Sigmoid colon (tissue), 7 donors: ENCODE measurements around the gene CT47C1. TPM values are rescaled to one million over a fixed set of nuclear protein-coding genes. Genes with fewer than 3 reads are reported as not detected.

Source experiments
- DNase-seq: peaks from one replicate; pipeline ENCODE4 v3.0.0-alpha.2; 2019
- H3K27ac ChIP-seq, 4 donors: fragments of 200-600 bp; sonication (generic); one replicate each; pipeline ENCODE4 v1.5.1; 2016 to 2019; ENCODE audit warnings: mild to moderate bottlenecking in 1 of 4
- H3K27me3 ChIP-seq, 3 donors: fragments of 200-600 bp; sonication (generic); one replicate each; pipeline ENCODE4 v1.5.1; 2019; ENCODE audit warnings: mild to moderate bottlenecking in 1 of 3
- H3K36me3 ChIP-seq, 4 donors: fragments of 200-600 bp; sonication (generic); one replicate each; pipeline ENCODE4 v1.5.1; 2016 to 2019
- H3K4me1 ChIP-seq, 4 donors: fragments of 200-600 bp; sonication (generic); one replicate each; pipeline ENCODE4 v1.5.1; 2017 to 2019
- H3K4me3 ChIP-seq, 4 donors: fragments of 200-600 bp; sonication (generic); one replicate each; pipeline ENCODE4 v1.5.1; 2017 to 2019; ENCODE audit warnings: mild to moderate bottlenecking in 2 of 4, moderate library complexity in 1 of 4
- H3K9me3 ChIP-seq, 4 donors: fragments of 200-600 bp in 3 of 4; sonication (generic) in 3 of 4; one replicate each; pipeline versions ENCODE4 v1.5.1 to v1.6.1; 2013 to 2019
- CTCF ChIP-seq, 4 experiments: fragments of 450-650 bp in 3 of 4; fragments of 200-600 bp in 1 of 4; IDR thresholded peaks; one replicate each; pipeline ENCODE4 v1.5.1; 2016 to 2019; ENCODE audit warnings: antibody characterized with exemption in 4 of 4, mild to moderate bottlenecking in 3 of 4, moderate library complexity in 2 of 4
- EP300 ChIP-seq, 4 donors: sonication (generic); formaldehyde crosslinking; IDR thresholded peaks; one replicate each; pipeline ENCODE4 v1.6.1; 2017; ENCODE audit warnings: antibody characterized with exemption in 4 of 4
- POLR2A ChIP-seq, 2 donors: fragments of 450-650 bp; IDR thresholded peaks; one replicate each; pipeline ENCODE4 v1.6.1; 2016; ENCODE audit warnings: antibody characterized with exemption in 2 of 2, mild to moderate bottlenecking in 2 of 2, moderate library complexity in 2 of 2
- POLR2AphosphoS5 ChIP-seq, 4 donors: sonication (generic); formaldehyde crosslinking; IDR thresholded peaks; one replicate each; pipeline ENCODE4 v1.6.1; 2017; ENCODE audit warnings: antibody characterized with exemption in 4 of 4
- WGBS, 2 donors: extraction: QIAGEN DNeasy Blood & Tissue Kit; methylation state at CpG; one replicate each; pipeline ENCODE4 v1.1.7; 2013; 5-methylcytosine and 5-hydroxymethylcytosine counted together
- intact Hi-C: fragments of 100-400 bp; cut with DNase I; formaldehyde crosslinking; loops from one replicate; pipeline ENCODE4 v1.15.1; 2023
- polyA plus RNA-seq, 3 donors: library from polyadenylated mRNA; stranded (reverse); fragments of 200-250 nt; gene quantifications; one replicate each; pipeline ENCODE4 v1.2.3, GENCODE V29; 2013
- total RNA-seq, 4 donors: library from RNA; depleted of rRNA; stranded (reverse); fragments of >200 nt; gene quantifications; one replicate each; pipeline ENCODE4 v1.1.0, GENCODE V29; 2016
- donor health status: healthy with polysubstance abuse.
- donor health status: Bipolar disorder and iron deficiency.
- donor health status: healthy.

The CT47C1 gene
- total and polyA plus RNA-seq, 7 donors = not detected

- no peak overlapping the region for H3K4me3 ChIP-seq
- intact Hi-C loops = no loop called here
- no peak overlapping the region for H3K27ac ChIP-seq
- H3K9me3 ChIP-seq = no peaks in the 10 kb centered on the region
- no peaks in the 10 kb centered on the region for H3K27me3 ChIP-seq
- TF ChIP-seq POLR2AphosphoS5 (IDR thresholded peaks at IDR 0.05) = no peak
- no peak for TF ChIP-seq POLR2A (IDR thresholded peaks at IDR 0.05)
- TF ChIP-seq CTCF (IDR thresholded peaks at IDR 0.05) = no peak
- TF ChIP-seq EP300 (IDR thresholded peaks at IDR 0.05) = no peak
- no peak for DNase-seq
- H3K4me1 ChIP-seq = no peaks in the 10 kb centered on the region
- H3K36me3 ChIP-seq = no peaks in the 10 kb centered on the region
These were observed 41.8 kb upstream of the CT47C1 start for GRCh38 chrX:119030990-119031389.

GRCh38 chrX:119036107-119037029, 36.4 kb upstream of the CT47C1 start:
- H3K9me3 ChIP-seq = no peaks in the 10 kb centered on the region
- no peak overlapping the region for H3K27ac ChIP-seq
- intact Hi-C loops = no loop called here
- TF ChIP-seq POLR2A (IDR thresholded peaks at IDR 0.05) (no peak), EP300 (IDR thresholded peaks at IDR 0.05) (no peak), CTCF (IDR thresholded peaks at IDR 0.05) (no peak), POLR2AphosphoS5 (IDR thresholded peaks at IDR 0.05) (no peak)
- no peaks in the 10 kb centered on the region for H3K36me3 ChIP-seq
- no peak for DNase-seq
- 86 to 92% methylated on average over 4 of the region's 4 CpGs for WGBS, 2 donors
- H3K27me3 ChIP-seq = no peaks in the 10 kb centered on the region
- H3K4me3 ChIP-seq = no peak overlapping the region
- peaks cover 0 to 12% (median 4%) of the 10 kb centered on the region in 4 donors for H3K4me1 ChIP-seq

GRCh38 chrX:119040432-119040831, 32.4 kb upstream of the CT47C1 start:
- Histone ChIP-seq H3K27ac (peak overlapping the region in 2 of 4 donors; percentile 55), H3K4me3 (no peak overlapping the region), H3K9me3 (no peaks in the 10 kb centered on the region), H3K27me3 (no peaks in the 10 kb centered on the region), H3K4me1 (peaks cover 0 to 18% (median 4%) of the 10 kb centered on the region in 4 donors), H3K36me3 (no peaks in the 10 kb centered on the region)
- TF ChIP-seq EP300 (IDR thresholded peaks at IDR 0.05) (no peak), POLR2A (IDR thresholded peaks at IDR 0.05) (no peak), CTCF (IDR thresholded peaks at IDR 0.05) (no peak), POLR2AphosphoS5 (IDR thresholded peaks at IDR 0.05) (no peak)
- intact Hi-C loops = no loop called here
- 80 to 89% methylated on average over 6 of the region's 6 CpGs for WGBS, 2 donors
- no peak for DNase-seq

GRCh38 chrX:119041175-119041574, 31.6 kb upstream of the CT47C1 start:
- peaks cover 0 to 18% (median 4%) of the 10 kb centered on the region in 4 donors for H3K4me1 ChIP-seq
- peak overlapping the region in 2 of 4 donors; percentile 55 for H3K27ac ChIP-seq
- peak; percentile 82 for DNase-seq
- 22 to 47% methylated on average over 4 of the region's 4 CpGs for WGBS, 2 donors
- intact Hi-C loops = no loop called here
- H3K9me3 ChIP-seq = no peaks in the 10 kb centered on the region
- H3K36me3 ChIP-seq = no peaks in the 10 kb centered on the region
- H3K4me3 ChIP-seq = no peak overlapping the region
- TF ChIP-seq CTCF (IDR thresholded peaks at IDR 0.05) (no peak), POLR2AphosphoS5 (IDR thresholded peaks at IDR 0.05) (peak in 2 of 4 donors; percentile 23 to 56)
- H3K27me3 ChIP-seq = no peaks in the 10 kb centered on the region
